H4 (cell line): Measurements from ENCODE around the gene PTPRG. TPM values are rescaled to one million over a fixed set of nuclear protein-coding genes. Genes with fewer than 3 reads are reported as not detected.
"Not testable (repeated sequence)": the region's sequence is repeated elsewhere in the genome, so short reads cannot be mapped to it uniquely, and the experiment has no call there.

Experiments used
- DNase-seq: peaks from one replicate; pipeline ENCODE4 v3.0.0-alpha.2; 2015; ENCODE audit warnings: low spot score
- total RNA-seq: library from RNA; depleted of rRNA; stranded (reverse); fragments of >200 nt; shearing (Covaris generic); gene quantifications from 2 replicates; pipeline ENCODE4 v1.2.3, GENCODE V29; 2014; rRNA removed

The PTPRG gene
- total RNA-seq = 15.7 and 16.1 TPM in 2 replicates

DNA sequence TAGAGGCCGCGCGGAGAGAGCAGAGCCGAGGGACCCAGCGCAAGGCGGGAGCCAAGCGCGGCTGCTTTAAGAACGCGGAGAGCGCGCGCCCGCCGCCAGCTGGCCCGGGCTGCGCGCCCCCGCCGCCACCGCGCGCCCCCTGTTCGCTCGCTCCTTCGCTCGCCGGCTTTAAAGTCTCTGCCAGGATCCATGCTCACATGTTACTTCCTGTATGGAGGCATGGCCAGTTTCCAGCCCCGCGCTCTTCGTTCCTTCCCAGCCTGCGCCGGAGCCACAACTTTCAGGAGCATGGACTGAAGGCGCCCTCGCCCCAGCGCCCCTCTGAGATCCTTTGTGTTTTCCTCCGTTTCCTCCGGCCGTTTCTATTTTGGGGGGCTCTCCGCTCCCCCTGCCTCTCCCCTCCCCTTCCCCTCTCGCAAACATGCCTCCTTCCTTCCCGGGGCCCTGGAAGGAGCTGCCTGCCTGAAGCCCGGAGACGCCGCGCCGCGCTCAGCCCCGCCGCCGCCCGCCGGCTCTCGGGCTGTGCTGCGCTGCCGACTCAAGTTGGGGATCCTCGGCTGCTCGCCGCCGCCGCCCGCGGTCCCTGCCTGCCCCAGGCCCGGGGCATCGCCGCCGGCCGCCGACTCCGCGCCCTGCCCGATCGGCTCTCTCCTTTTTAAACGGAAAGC, at the start of gene PTPRG:
TSS of gene PTPRG (plus strand) at position 198 of the 668 bp plus-strand sequence. CDS start 717 bp downstream, outside the sequence.
- DNase-seq = peak; percentile 83

DNA sequence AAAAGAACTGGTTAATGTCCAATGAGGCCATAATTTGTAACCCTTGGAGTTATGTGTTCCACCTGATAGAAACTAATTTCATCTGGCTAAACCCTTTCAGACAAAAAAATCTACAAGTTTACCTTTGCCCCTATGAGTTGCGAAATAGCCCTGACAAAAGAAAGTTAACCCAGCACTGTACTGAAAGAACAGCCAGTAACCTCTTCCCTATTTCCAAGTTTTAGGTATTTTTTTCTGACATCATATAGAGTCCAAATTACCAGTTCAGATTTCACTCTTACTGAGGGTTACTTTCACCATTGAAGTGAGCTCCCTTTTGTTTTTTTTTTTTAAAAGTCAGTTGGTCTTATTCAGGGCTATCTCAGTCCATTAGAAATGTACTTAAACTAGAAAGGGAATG, 42.8 kb upstream of the PTPRG start:
- no peak for DNase-seq

DNA sequence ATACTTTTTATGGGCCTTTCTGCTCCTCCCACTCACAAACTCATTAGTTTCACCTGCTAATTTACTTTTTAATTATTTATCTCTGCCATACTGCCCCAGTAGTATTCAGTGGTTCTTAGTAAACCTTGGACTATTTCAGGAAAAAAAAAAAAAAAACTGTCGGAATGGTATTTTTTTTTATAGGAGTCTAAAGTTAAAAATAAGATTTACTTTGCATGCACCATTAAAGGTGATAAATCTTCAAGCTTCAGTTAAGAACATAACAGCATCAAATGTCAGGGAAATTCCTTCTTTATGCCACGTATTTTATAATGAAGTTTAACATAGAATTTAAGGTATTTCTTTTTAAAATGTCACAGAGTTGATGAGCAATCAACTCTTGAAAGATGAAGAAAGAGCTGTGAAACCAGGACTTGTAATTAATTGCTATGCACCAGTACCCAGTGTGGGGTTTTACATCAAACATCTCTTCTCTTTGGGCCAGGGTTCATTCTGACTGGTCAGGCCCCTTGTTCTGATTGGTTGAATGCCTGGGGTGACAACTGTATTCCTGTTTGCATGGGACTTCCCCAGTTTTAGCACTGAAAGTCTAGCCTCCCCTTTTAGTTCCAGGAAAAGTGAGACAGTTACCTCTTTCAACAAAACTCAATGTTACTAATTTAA, 40.3 kb upstream of the PTPRG start:
- DNase-seq = no peak

DNA sequence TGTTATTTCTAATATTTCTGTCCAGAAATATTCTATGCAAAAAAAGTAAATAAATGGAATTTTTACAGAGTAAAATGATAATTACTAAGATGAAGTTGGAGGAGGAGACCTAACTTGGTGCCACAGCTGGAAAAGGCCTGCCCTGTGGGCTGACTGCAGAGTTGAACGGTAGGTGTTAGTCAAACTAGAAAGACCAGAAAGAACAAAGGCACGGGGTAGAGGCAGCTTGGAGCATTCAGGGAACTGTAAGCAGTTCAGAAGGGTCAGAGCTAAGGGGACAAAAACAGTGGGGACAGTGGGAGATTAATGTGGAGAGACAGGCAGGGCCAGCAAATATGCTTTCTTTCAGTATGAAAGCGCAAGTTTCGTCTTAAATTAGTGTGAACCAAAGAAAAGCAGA, 39.3 kb upstream of the PTPRG start:
- DNase-seq = no peak

DNA sequence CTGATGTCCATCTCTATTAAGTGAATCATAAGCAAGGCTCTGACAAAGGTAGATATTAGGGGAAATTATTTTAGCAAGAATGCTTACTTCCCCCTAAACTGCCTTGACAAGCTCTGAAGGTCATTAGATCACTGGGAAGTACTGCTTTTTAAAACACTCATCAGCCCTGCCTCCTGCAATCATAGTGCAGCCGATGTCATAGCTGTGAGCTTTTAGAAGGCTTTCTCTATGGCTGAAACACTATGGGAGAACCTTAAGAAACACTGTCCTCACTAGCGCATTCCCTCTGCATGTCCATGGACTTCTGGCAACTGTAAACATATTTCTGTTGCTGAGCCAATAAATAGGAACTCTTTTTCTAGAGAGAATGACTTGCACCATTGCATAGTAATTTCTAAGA, 38.7 kb upstream of the PTPRG start:
- DNase-seq = no peak

DNA sequence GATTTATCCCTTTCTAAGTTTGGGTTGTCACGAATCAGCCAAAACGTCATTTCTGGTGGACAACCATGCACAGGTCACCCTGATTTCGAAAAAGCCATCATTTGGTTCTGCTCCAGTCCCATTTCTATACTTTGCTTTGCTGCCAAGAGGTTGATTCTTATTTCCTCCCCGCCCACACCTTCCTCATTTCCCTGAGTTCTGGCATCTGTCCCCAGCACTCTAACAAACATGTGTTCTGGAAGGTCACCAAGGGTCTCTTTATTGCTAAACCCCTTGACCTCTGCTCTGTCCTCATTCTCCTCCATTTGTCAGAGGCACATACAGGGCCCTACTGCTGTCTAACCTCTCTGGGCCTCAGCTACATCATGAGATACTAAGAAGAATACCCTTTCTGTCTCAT, 36.4 kb upstream of the PTPRG start:
- DNase-seq = no peak

- no peak for DNase-seq
Observed at GRCh38 chr3:61526308-61526707, 35.1 kb upstream of the PTPRG start.

DNA sequence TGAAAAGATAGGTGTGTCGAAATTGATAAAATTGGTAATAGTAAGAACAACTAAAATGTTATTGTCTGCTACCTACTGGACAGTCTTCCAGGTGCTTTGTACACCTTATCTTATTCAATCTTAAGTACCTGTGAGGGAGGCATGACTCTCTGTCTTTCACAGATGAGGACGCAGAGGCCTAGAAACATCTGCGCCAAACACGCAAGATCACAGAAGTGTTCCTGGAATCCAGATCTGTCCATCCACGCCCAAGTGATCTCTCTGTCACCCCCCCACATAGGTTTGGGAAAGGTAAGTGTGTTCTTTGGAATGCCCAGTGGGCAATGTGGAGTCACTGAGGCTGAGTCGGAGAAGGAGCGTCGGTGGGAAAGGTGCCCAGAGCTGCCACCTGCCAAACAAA, 34.4 kb upstream of the PTPRG start:
- no peak for DNase-seq

- peak; percentile 22 for DNase-seq
Observed at GRCh38 chr3:61530355-61530754, 31.0 kb upstream of the PTPRG start.

DNA sequence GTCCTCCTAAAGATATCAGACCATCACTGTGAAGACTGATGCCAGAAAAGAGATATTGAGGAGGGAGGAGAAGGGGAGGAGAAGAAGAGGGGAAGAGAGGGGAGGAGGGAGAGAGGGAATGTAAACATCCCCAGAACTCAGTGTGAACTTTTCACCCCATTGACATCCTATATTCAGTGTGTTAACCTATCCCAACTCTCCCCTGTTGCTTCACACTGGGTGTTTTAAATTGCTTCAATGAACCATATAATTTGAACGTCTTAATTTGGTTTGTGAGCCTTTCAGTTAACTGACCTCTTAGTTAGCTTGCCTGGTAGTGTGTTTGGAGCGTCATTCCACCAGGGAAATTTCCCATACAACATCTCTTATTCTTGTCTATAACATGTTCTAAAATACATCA, 29.8 kb upstream of the PTPRG start:
- DNase-seq = no peak

DNA sequence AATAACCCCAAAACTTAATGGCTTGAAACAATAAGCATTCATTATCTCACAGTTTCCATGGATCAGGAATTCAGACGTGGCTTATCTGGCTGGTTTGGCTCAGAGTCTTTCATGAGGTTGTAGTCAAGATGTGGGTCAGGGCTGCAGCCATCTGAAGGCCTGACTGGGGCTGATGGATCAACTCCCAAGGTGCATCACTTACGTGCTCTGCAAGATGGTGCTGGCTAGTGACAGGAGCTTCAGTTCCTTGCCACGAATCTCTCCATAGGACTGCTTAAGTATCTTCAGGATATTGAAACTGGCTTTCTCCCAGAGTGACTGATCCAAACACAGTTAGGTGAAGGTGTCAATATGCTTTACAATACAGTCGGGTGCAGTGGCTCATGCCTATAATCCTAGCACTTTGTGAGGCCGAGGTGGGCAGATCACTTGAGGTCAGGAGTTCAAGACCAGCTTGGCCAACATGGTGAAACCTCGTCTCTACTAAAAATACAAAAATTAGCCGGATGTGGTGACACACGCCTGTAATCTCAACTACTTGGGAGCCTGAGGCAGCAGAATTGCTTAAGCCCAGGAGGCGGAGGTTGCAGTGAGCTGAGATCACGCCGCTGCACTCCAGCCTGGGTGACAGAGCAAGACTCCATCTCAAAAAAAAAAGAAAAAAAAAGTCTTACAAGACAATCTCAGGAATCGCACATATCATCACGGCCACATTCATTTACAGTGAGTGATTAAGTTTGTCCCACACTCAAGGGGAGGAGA, 28.5 kb upstream of the PTPRG start:
- DNase-seq = no peak

DNA sequence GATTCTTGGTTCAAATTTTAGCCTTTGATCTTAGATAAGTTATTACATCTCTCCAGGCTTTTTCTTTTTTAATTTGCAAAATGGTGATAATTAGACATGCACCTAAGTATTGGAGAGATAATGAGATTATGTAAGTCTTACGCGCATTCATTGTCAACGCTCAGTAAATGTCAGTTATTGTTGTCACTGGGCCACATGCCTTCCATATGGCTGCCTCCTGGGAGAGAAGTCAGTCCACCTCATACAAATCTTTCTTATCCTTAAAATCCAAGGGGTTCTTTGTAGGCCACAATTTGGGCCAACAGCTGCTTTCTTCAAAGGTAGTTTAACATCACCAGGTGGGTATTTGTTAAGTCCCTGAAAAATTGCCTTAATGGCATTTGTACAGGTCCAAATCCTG, 25.5 kb upstream of the PTPRG start:
- DNase-seq = no peak

GRCh38 chr3:61537366-61537765, 24.0 kb upstream of the PTPRG start:
- DNase-seq = peak; percentile 20

DNA sequence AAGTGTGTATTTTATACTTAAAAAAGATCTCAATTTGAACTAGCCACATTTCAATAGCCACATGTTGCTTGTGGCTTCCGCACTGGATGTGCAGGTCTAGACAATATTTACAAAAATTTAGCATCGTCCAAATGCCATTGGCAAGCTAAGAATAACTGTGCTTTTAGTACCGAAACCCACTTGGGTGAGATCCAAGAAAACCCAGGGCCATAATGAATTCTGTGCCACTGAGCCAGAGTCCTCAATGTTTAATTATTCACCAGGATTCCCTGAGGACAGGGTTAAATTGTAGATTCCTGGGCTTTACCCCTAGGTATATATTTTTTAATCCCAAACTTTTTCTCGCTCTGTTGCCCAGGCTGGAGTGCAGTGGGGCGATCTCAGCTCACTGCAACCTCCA, 22.9 kb upstream of the PTPRG start:
- DNase-seq = no peak

- DNase-seq = no peak
Observed at GRCh38 chr3:61541694-61542093, 19.7 kb upstream of the PTPRG start.

DNA sequence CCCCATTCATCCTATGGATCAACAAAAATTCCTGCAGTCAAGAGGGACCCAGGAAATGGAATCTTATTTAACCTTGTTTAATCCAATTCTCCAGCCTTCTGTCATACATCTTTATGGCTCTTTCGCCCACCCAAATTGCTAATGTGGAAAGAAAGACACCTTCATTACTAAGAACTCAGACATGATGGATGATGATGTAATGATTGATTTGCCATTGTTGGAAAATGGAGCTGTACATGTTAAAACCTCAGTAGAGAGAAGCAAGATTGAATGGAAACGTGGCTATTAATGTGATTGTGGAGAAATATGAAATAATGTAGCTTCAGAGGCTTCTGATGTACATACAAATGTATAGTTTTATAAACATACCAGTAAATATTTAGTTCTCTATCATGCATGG, 15.7 kb upstream of the PTPRG start:
- DNase-seq = no peak

DNA sequence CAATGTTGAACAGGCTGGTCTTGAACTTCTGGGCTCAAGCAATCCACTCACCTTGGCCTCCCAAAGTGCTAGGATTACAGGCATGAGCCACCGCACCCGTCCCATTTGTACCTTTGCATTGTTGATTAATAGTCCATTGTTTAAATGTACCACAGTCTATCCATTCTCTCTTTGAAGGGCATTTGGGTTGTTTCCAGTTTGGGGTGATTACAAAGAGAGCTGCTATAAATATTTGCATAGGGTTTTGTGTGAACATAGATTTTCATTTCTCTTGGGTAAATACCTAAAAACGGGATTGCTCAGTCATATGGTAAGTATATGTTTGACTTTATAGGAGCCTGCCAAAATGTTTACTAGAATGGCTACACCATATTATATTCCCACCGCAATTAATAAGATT, 13.7 kb upstream of the PTPRG start:
- DNase-seq = no peak

DNA sequence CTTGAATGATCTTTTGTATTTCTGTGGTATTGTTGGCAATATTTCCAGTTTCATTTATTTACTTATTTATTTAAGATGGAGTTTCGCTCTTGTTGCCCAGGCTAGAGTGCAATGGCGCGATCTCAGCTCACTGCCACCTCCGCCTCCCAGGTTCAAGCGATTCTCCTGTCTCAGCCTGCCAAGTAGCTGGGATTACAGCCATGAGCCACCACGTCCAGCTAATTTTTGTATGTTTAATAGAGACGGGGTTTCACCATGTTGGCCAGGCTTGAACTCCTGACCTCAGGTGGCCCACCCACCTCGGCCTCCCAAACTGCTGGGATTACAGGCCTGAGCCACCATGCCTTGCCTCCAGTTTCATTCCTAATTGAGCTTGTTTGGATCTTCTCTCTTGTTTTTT, 8.7 kb upstream of the PTPRG start:
- not testable (repeated sequence) for DNase-seq

- DNase-seq = no peak
Observed at GRCh38 chr3:61559136-61559731, 2.1 kb upstream of the PTPRG start.

DNA sequence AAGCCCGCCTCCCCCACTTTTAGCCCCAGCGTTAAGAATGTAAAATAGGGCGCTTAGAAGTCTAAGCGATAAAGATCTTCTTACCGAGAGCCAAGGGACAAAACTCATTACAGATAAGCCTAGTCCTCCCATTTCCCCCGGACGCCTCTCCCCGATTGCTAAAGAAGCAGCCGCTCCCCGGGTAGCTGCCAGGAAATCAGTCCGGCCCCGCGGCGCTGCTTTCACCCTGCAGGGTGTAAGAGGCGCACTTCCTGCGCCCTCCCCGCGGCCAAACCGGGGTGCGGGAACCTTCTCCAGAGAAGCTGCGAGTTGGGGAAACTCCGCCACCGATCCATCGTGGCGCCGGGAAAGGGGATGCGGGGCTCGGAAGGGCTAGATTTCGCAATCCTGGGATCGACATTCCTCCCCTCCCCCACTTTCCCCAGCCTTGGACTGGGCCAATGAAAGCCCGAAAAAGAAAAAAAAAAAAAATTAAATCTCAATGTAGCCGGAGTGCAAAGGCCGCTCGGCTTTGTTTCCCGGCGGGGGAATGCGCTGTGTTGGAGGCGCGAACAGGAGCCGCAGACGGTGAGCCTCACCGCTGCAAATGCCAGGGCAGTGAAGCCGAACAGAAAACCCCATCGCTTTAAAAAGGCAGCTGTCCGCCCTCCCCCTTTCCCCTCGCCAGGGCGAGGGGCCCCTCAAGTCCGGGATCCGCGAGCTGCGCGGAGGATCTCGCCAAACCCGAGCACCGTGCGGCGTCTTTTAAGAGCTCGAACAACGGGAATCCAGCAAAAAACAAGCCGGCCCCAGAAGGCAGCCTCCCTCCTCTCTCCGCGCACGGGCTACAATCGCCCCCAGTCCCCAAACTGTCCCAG, 626 bp upstream of the PTPRG start:
- peak; percentile 46 for DNase-seq

GRCh38 chr3:61562042-61562720, 810 bp downstream of the PTPRG start:
- DNase-seq = no peak
